Effector memory CD4-positive, alpha-beta T cell (primary cell): ENCODE results near the gene BZW2.

Experiments
- DNase-seq, 3 donors: peaks; one replicate each; pipeline ENCODE4 v3.0.0-alpha.2; 2020
- H3K27ac ChIP-seq: 2 replicates; pipeline ENCODE4 v1.7.0; 2013; ENCODE audit warnings: mild to moderate bottlenecking, low read length, moderate library complexity; ENCODE audit not compliant: insufficient read depth, poor library complexity, severe bottlenecking
- H3K27me3 ChIP-seq: replicated peaks from 2 replicates; pipeline ENCODE4 v1.7.0; 2013; ENCODE audit warnings: mild to moderate bottlenecking, low read length; ENCODE audit not compliant: insufficient read depth, control insufficient read depth, poor library complexity, severe bottlenecking
- H3K36me3 ChIP-seq: 2 replicates; pipeline ENCODE4 v1.7.0; 2013; ENCODE audit warnings: mild to moderate bottlenecking, low read length, moderate library complexity; ENCODE audit not compliant: control insufficient read depth, insufficient read depth
- H3K4me1 ChIP-seq: 2 replicates; pipeline ENCODE4 v1.7.0; 2013; ENCODE audit warnings: low read length, mild to moderate bottlenecking; ENCODE audit not compliant: control insufficient read depth, insufficient read depth, poor library complexity, severe bottlenecking
- H3K4me3 ChIP-seq: 2 replicates; pipeline ENCODE4 v1.7.0; 2013; ENCODE audit warnings: low read length, low read depth, mild to moderate bottlenecking; ENCODE audit not compliant: insufficient read depth, poor library complexity, severe bottlenecking
- H3K9me3 ChIP-seq: 2 replicates; pipeline ENCODE4 v1.7.0; 2013; ENCODE audit warnings: mild to moderate bottlenecking, low read length, moderate library complexity; ENCODE audit not compliant: control insufficient read depth

The BZW2 gene

DNA sequence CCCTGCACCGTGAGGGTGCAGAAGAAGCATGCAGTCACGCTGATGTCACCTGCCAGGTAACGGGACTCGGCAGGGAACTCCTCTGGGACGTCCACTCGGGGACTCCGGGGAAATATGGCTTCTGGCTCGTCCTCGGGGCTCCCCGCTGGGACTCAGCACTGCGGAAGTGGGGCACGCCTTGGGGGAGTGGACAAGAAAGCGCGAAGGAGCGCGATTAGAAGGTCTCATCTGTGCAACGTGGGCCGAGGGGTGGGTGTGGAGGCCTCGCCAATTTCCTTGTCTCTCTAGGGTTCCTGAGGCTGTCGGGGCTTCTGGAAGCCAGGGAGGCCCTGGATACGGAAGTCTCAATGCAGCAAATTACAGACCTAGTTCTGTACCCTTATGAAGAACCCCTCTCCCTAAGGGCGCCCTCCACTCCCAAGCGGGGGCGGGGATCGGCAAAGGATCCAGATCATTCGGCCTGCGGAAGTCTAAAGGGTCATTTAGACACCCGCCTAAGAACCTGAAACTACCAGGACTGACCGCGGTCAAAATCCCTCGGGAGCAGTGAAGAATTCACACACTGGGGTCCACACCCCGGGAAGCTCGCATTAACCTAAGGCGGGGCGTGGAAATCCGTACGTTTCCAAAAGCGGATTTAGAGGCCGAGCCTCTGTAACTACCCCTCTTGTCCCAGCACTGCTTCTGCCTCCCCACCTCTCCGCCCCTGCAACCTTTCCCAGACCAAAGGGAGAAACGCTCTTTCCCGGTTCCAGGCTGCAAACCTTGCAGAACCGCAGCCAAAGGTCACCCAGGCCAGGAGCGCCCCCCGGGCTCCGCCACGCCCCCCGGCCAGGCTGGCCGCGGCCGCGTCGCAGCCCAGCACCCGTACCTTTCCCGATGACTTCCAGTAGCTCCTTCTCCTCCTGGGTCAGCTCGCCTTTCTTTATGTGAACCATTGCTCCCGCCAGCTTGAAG lies 1.1 kb upstream of the BZW2 start:
- peak; percentile 34 to 54 (median 47) for DNase-seq
- H3K36me3 ChIP-seq: no peaks in the 10 kb centered on the region
- no peaks in the 10 kb centered on the region for H3K27me3 ChIP-seq
- peak overlapping the region; percentile 98 for H3K4me3 ChIP-seq
- H3K9me3 ChIP-seq: no peaks in the 10 kb centered on the region
- peak overlapping the region; percentile 72 for H3K27ac ChIP-seq
- peaks cover 10% of the 10 kb centered on the region for H3K4me1 ChIP-seq

DNA sequence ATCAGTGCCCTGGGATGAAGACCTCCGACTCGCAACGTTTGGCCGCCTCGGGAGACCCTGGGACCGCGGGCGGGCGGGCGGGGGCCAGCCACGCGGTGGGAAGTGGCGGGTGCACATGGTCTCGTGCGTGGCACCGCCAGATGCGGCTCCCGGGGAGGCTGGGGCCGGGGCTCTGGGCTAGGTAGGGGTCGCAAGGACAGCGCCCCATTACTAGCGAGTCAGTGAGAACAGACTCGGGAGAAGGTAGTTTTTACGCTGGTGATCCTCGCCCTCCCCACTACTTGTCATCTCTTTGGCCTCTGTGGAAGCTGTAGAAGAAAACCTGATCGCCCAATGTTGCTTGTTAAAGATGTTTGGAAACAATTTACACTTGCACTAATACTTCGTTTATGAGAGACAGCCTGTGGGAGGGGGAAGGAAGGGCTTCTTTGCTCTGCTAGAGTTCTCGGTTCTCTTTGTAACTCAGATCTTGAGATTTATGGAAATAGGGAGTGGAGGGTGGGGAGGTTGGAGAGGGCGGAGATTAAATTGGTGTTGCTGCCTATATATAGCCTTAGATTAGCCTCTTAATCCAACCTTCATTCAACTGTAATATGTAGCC lies 591 bp downstream of the BZW2 start:
- Histone ChIP-seq H3K4me1 (peaks cover 13% of the 10 kb centered on the region), H3K27me3 (no peaks in the 10 kb centered on the region), H3K27ac (peak overlapping the region; percentile 72), H3K9me3 (no peaks in the 10 kb centered on the region), H3K36me3 (no peaks in the 10 kb centered on the region), H3K4me3 (peak overlapping the region; percentile 98)
- no peak for DNase-seq

DNA sequence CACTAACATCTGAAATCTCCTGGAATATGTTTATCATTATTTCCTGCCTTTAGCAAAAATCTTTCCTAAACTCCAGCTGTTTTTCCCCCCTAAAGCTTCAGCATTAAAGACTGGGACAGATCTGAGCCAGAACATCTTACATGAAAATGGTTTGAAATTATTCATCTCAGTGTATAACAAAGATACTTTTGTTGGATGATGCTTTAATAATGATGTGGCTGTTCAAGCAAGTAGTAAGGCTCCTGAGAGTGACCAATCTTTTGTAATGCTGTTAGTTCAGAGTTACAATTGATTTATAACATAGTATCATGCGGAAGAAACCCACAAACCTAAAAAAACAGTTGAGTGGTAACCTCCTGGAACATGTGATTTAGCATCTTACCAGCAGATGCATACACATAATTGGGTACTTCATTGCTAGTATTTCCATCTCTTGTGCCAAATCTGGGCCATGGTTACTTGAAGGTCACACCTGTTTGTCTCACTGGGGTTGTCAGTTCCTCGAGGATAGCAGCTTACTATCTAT lies 1.5 kb downstream of the BZW2 start:
- H3K27me3 ChIP-seq: no peaks in the 10 kb centered on the region
- H3K27ac ChIP-seq: no peak overlapping the region
- H3K4me1 ChIP-seq: peaks cover 14% of the 10 kb centered on the region
- no peaks in the 10 kb centered on the region for H3K9me3 ChIP-seq
- H3K4me3 ChIP-seq: no peak overlapping the region
- no peaks in the 10 kb centered on the region for H3K36me3 ChIP-seq
- DNase-seq: no peak

DNA sequence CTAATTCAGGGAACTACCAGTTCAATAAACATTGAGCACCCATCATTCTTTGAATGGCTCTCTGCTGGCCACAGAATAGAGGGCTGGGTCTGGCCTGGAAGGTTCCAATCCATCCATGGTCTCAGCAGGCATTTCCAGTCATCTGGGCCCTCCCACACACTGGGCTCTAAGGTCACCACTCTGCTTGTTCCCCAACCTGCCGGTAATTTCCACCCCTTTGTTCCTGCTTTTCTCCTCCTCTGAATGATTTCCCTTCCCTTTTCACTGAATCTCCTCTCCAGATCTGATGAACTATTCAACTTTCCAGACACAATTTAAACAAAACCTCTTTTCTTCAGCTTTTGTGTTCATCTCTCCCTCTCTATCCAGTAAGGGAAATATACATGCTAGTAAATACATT lies 2.6 kb downstream of the BZW2 start:
- no peaks in the 10 kb centered on the region for H3K27me3 ChIP-seq
- H3K9me3 ChIP-seq: no peaks in the 10 kb centered on the region
- no peak overlapping the region for H3K27ac ChIP-seq
- H3K4me3 ChIP-seq: no peak overlapping the region
- peaks cover 14% of the 10 kb centered on the region for H3K4me1 ChIP-seq
- DNase-seq: no peak
- H3K36me3 ChIP-seq: no peaks in the 10 kb centered on the region

DNA sequence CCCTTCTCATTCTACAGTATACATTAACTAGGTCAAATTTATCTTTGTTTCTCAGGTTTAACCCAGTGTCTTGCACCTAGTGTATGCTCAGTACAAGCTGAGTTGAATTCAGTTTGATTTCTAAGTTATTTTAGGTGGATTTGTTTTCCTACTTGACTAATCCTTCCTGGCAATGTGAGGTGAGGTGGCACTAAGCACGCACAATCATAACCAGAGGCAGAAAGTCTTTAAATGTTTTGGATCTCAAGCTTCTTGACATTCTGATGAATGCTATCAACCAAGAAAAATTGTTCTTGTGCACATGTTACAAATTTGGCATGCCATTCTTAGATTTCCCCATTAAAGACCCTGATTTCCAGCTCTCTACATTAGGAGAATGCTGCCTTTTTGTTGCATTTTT lies 3.2 kb downstream of the BZW2 start:
- no peaks in the 10 kb centered on the region for H3K9me3 ChIP-seq
- no peak overlapping the region for H3K27ac ChIP-seq
- no peak overlapping the region for H3K4me3 ChIP-seq
- no peak for DNase-seq
- no peaks in the 10 kb centered on the region for H3K27me3 ChIP-seq
- no peaks in the 10 kb centered on the region for H3K36me3 ChIP-seq
- H3K4me1 ChIP-seq: peaks cover 12% of the 10 kb centered on the region

DNA sequence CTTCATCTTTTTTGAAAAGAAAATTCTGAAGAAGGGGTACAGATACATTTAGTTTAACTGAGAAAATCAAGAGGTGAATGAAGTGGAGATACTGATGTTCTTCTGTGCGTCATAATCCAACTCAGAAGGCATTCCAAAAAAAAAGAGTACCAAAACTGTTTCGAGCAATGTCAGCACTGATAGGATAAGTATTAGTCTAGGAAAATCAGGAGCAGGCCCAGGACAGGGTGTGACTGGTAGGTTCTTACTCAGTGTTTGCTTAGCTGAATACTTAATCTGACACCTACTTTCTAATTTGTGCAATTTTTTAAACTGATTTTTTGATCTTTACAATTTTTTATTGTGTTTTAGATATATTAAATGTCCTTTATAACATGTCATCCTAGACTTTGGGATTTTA lies 4.3 kb downstream of the BZW2 start:
- Histone ChIP-seq H3K36me3 (no peaks in the 10 kb centered on the region), H3K9me3 (no peaks in the 10 kb centered on the region), H3K4me1 (peaks cover 9% of the 10 kb centered on the region), H3K27ac (no peak overlapping the region), H3K27me3 (no peaks in the 10 kb centered on the region), H3K4me3 (no peak overlapping the region)
- no peak for DNase-seq

DNA sequence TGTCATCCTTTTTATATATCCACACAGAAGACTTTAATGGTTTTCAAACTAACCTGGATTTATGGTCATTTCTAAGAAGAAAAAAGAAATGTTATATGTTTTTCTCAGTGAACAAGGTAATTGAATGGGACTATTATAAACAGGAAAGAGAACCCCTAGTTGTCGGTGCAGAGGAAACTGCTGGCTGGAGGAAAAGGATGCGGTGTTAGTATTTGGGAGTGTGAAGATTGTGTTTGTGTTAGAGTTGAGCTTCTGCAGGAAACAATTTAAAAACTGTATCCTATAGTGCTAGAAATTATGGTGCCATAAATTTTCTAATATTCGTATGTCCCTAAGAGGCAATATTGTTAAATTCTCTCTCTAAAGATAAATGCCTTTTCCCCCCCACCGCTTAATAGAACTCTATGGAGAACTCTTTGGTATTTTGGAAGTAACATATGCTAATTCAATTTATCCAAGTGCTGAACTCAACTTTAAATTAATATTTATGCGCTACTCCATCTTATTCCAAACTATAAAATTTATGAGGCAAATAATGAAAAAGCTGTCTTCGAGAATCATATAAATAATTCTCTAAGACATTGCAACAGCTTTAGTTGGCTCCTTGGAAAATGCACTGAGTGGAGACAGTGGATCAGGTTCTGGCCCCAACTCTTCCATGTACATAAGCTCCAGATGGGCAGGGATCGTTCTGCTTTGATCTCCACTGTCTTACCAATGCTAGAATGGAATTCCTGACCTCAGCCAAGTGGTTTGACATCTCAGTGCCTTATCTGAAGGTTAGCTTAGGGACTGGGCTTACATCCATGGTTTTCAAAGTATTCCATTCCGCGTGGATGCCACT lies 5.6 kb downstream of the BZW2 start:
- peaks cover 9% of the 10 kb centered on the region for H3K4me1 ChIP-seq
- no peak for DNase-seq

DNA sequence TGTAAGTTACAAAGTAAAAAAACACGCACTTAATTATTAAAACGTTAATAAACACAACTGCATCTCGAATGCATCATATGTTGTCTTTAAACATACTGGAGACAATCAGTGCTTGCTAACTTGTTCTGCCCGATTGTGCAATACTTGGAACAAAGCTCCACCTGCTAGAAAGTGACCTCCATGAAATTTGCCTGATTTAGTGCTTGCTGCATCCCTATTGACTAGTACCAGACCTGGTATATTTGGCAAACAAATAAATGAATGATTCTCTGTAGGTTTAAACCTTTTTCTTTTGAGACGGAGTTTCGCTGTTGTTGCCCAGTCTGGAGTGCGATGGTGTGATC lies 6.2 kb downstream of the BZW2 start:
- H3K36me3 ChIP-seq: no peaks in the 10 kb centered on the region
- H3K4me3 ChIP-seq: no peak overlapping the region
- H3K27ac ChIP-seq: no peak overlapping the region
- no peak for DNase-seq
- no peaks in the 10 kb centered on the region for H3K9me3 ChIP-seq
- peaks cover 6% of the 10 kb centered on the region for H3K4me1 ChIP-seq
- H3K27me3 ChIP-seq: no peaks in the 10 kb centered on the region

More for the DNA sequence above, 5.6 kb downstream of the BZW2 start:
- Histone ChIP-seq H3K27ac (no peak overlapping the region), H3K36me3 (no peaks in the 10 kb centered on the region), H3K27me3 (no peaks in the 10 kb centered on the region), H3K4me3 (no peak overlapping the region), H3K9me3 (no peaks in the 10 kb centered on the region)

DNA sequence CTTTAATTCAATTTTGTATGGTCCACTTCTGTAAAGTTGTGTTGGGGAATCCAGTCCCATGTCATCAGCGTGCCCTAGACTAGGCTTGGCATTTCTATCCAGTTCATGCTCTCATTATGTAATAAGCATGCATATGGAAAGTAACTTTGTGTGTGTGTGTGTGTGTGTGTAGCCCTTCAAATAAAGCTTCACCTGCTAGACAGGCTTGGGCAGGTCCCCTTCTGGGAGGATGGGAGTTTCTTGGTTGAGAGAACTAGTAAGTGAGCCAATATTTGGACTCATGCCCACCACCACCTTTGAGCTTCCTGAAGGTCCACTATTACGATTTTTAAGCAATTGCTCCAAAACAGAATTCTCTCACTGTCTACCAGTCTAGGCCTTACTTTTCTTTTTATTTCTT lies 6.9 kb downstream of the BZW2 start:
- Histone ChIP-seq H3K9me3 (no peaks in the 10 kb centered on the region), H3K4me3 (no peak overlapping the region), H3K27me3 (no peaks in the 10 kb centered on the region), H3K36me3 (no peaks in the 10 kb centered on the region), H3K27ac (no peak overlapping the region), H3K4me1 (peaks cover 4% of the 10 kb centered on the region)
- no peak for DNase-seq
